HEK293T (cell line): ENCODE data around the gene INCENP.

ENCODE experiments used
- BHLHE40 ChIP-seq: fragments of 450-650 bp; IDR thresholded peaks from 2 replicates; pipeline ENCODE4 v1.6.1; 2016; ENCODE audit warnings: mild to moderate bottlenecking, moderate library complexity, borderline replicate concordance
- FOXM1 ChIP-seq: fragments of 450-650 bp; IDR thresholded peaks from 2 replicates; pipeline ENCODE4 v1.6.1; 2017; ENCODE audit warnings: mild to moderate bottlenecking, borderline replicate concordance
- SP1 ChIP-seq: fragments of 450-650 bp; IDR thresholded peaks from 2 replicates; pipeline ENCODE4 v1.6.1; 2017
- SUZ12 ChIP-seq: fragments of 450-650 bp; IDR thresholded peaks from 2 replicates; pipeline ENCODE4 v1.6.1; 2016; ENCODE audit warnings: mild to moderate bottlenecking

- TF ChIP-seq SP1 (no peak), FOXM1 (no peak), SUZ12 (no peak), BHLHE40 (no peak)
These were observed 2.1 kb downstream of the INCENP start for GRCh38 chr11:62125881-62126280.
